Measurements from ENCODE around the gene LPIN3. TPM values are rescaled to one million over a fixed set of nuclear protein-coding genes. Genes with fewer than 3 reads are reported as not detected.

LPIN3 gene
- polyA plus RNA-seq, 3 donors: 0.01 TPM; not detected in 2

GRCh38 chr20:41370176-41370575 is 29.6 kb downstream of the LPIN3 start:
- Mint-ChIP-seq H3K4me1 (peaks cover 4% of the 10 kb centered on the region), H3K9me3 (peaks cover 4 to 34% (median 25%) of the 10 kb centered on the region in 7 donors), H3K27me3 (ENCODE audit: low read depth in 3 of 3) (peaks cover 36 to 69% (median 41%) of the 10 kb centered on the region in 3 donors), H3K36me3 (no peaks in the 10 kb centered on the region), H3K4me3 (no peak overlapping the region), H3K27ac (no peak overlapping the region)
- Histone ChIP-seq H3K9ac (ENCODE audit: insufficient read depth, low read length, poor library complexity, severe bottlenecking) (no peak overlapping the region), H3K27me3 (ENCODE audit: control insufficient read depth in 2 of 2, insufficient read depth in 2 of 2, low read length in 2 of 2) (peaks cover 14 to 31% of the 10 kb centered on the region in 2 donors), H3K79me2 (ENCODE audit: insufficient read depth, low read length) (no peaks in the 10 kb centered on the region), H3K4me3 (replicated peaks in 1 of 3; ENCODE audit: low read depth in 2 of 3, low read length in 3 of 3) (no peak overlapping the region), H3K4me1 (ENCODE audit: control insufficient read depth in 1 of 2, insufficient read depth in 2 of 2, low read length in 2 of 2) (no peaks in the 10 kb centered on the region), H3K4me2 (replicated peaks; ENCODE audit: extremely low read depth, low read length, poor library complexity, severe bottlenecking) (no peak overlapping the region), H3K9me3 (replicated peaks in 1 of 2; ENCODE audit: control insufficient read depth in 1 of 2, insufficient read depth in 1 of 2, low read length in 2 of 2) (peaks cover 12 to 20% of the 10 kb centered on the region in 2 donors), H4K20me1 (ENCODE audit: insufficient read depth, low read length) (no peaks in the 10 kb centered on the region), H3K36me3 (replicated peaks in 1 of 2; ENCODE audit: control insufficient read depth in 1 of 2, insufficient read depth in 2 of 2, low read length in 2 of 2) (no peaks in the 10 kb centered on the region), H3K27ac (ENCODE audit: low read depth in 1 of 2, low read length in 2 of 2) (no peak overlapping the region), H2AFZ (ENCODE audit: insufficient read depth, low read depth, low read length, poor library complexity, severe bottlenecking) (no peak overlapping the region)
- no peak for TF ChIP-seq CTCF (IDR thresholded peaks at IDR 0.05)
- DNase-seq: no peak
- 63% methylated on average over 3 of the region's 5 CpGs for WGBS (ENCODE audit: insufficient coverage)
- intact Hi-C loops (cut with micrococcal nuclease): no loop called here

GRCh38 chr20:41371371-41371770 is 30.8 kb downstream of the LPIN3 start:
- peaks cover 36 to 66% (median 42%) of the 10 kb centered on the region in 3 donors for H3K27me3 Mint-ChIP-seq (ENCODE audit: low read depth in 3 of 3)
- peak overlapping the region in 1 of 7 donors; percentile 27 for H3K27ac Mint-ChIP-seq
- no peak for DNase-seq
- no peaks in the 10 kb centered on the region for H3K36me3 Mint-ChIP-seq
- no peak overlapping the region for H3K4me3 Mint-ChIP-seq
- intact Hi-C loops (cut with micrococcal nuclease): no loop called here
- H3K4me1 Mint-ChIP-seq: peaks cover 4% of the 10 kb centered on the region
- no peak overlapping the region for H3K27ac ChIP-seq (ENCODE audit: low read depth in 1 of 2, low read length in 2 of 2)
- H3K4me2 ChIP-seq (replicated peaks; ENCODE audit: extremely low read depth, low read length, poor library complexity, severe bottlenecking): no peak overlapping the region
- peaks cover 9 to 26% of the 10 kb centered on the region in 2 donors for H3K27me3 ChIP-seq (ENCODE audit: control insufficient read depth in 2 of 2, insufficient read depth in 2 of 2, low read length in 2 of 2)
- peaks cover 12 to 20% of the 10 kb centered on the region in 2 donors for H3K9me3 ChIP-seq (replicated peaks in 1 of 2; ENCODE audit: control insufficient read depth in 1 of 2, insufficient read depth in 1 of 2, low read length in 2 of 2)
- H3K4me3 ChIP-seq (replicated peaks in 1 of 3; ENCODE audit: low read depth in 2 of 3, low read length in 3 of 3): no peak overlapping the region
- WGBS (ENCODE audit: insufficient coverage): 93% methylated on average over 3 of the region's 4 CpGs
- peaks cover 4 to 35% (median 23%) of the 10 kb centered on the region in 7 donors for H3K9me3 Mint-ChIP-seq
- no peaks in the 10 kb centered on the region for H3K36me3 ChIP-seq (replicated peaks in 1 of 2; ENCODE audit: control insufficient read depth in 1 of 2, insufficient read depth in 2 of 2, low read length in 2 of 2)
- H3K4me1 ChIP-seq (ENCODE audit: control insufficient read depth in 1 of 2, insufficient read depth in 2 of 2, low read length in 2 of 2): no peaks in the 10 kb centered on the region
- TF ChIP-seq CTCF (IDR thresholded peaks at IDR 0.05): no peak
- no peak overlapping the region for H3K9ac ChIP-seq (ENCODE audit: insufficient read depth, low read length, poor library complexity, severe bottlenecking)
- H4K20me1 ChIP-seq (ENCODE audit: insufficient read depth, low read length): no peaks in the 10 kb centered on the region
- H2AFZ ChIP-seq (ENCODE audit: insufficient read depth, low read depth, low read length, poor library complexity, severe bottlenecking): no peak overlapping the region
- no peaks in the 10 kb centered on the region for H3K79me2 ChIP-seq (ENCODE audit: insufficient read depth, low read length)
